GM12891 (cell line): ENCODE data around the gene PLBD1.

Experiments
- PAX5 ChIP-seq: IDR thresholded peaks from 2 replicates; pipeline ENCODE4 v1.6.1; 2011; ENCODE audit warnings: low read length, moderate library complexity, mild to moderate bottlenecking; ENCODE audit not compliant: insufficient read depth, severe bottlenecking
- POLR2A ChIP-seq: IDR thresholded peaks from 2 replicates; pipeline ENCODE4 v1.6.1; 2011; ENCODE audit warnings: low read depth, low read length, control low read depth
- POLR2AphosphoS5 ChIP-seq: IDR thresholded peaks from 2 replicates; pipeline ENCODE4 v1.6.1; 2011; ENCODE audit warnings: low read depth, low read length, control low read depth
- POU2F2 ChIP-seq: IDR thresholded peaks from 2 replicates; pipeline ENCODE4 v1.6.1; 2011; ENCODE audit warnings: low read depth, mild to moderate bottlenecking, control low read depth, low read length, moderate library complexity
- SPI1 ChIP-seq: IDR thresholded peaks from 2 replicates; pipeline ENCODE4 v1.6.1; 2011; ENCODE audit warnings: low read depth, low read length, control low read depth
- TAF1 ChIP-seq: IDR thresholded peaks from 2 replicates; pipeline ENCODE4 v1.6.1; 2011; ENCODE audit warnings: low read depth, low read length, control low read depth

DNA sequence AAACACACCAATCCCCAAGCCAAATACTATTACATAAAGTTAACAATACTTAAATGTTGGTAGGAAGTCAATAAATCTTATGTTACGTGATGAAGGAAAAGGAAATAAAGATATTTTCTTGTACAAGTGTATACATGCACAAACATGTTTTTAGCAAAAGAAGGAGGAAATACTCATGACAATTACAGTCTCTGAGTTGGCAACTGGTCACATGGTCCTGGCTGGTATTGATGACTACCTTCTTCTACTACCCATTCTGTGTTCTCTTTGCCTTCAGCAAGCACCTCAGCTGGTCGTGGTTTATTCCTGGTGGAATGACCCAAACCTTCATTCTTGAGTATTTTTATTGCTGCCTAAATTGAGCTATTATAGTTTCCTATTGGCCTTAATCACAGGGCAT lies 84.8 kb downstream of the PLBD1 start:
- TF ChIP-seq POLR2AphosphoS5 (no peak), TAF1 (no peak), POLR2A (no peak), PAX5 (no peak), SPI1 (no peak), POU2F2 (no peak)
